HepG2 (cell line): Measurements from ENCODE around the gene TTLL1. TPM values are rescaled to one million over a fixed set of nuclear protein-coding genes. Genes with fewer than 3 reads are reported as not detected.

ENCODE experiments used
- BCL6 ChIP-seq: IDR thresholded peaks from 2 replicates; pipeline ENCODE4 v1.6.1; 2016; ENCODE audit warnings: missing genetic modification reagents, missing compliant biosample characterization
- BORCS8-MEF2B ChIP-seq: sonication (generic); formaldehyde crosslinking; IDR thresholded peaks from 2 replicates; pipeline ENCODE4 v1.8.0; 2022; ENCODE audit warnings: mild to moderate bottlenecking, missing genetic modification reagents
- MAFF ChIP-seq: IDR thresholded peaks from 2 replicates; pipeline ENCODE4 v1.6.1; 2011; ENCODE audit warnings: low read depth, low read length, improper control_type of control experiment
- MTF2 ChIP-seq: sonication (generic); formaldehyde crosslinking; IDR thresholded peaks from 2 replicates; pipeline ENCODE4 v1.5.0; 2020; ENCODE audit warnings: missing genetic modification reagents, borderline replicate concordance
- NR3C1 ChIP-seq: sonication (generic); formaldehyde crosslinking; IDR thresholded peaks from 2 replicates; pipeline ENCODE4 v1.4.0; 2020; ENCODE audit warnings: missing genetic modification reagents
- PITX1 ChIP-seq: sonication (generic); formaldehyde crosslinking; IDR thresholded peaks from 2 replicates; pipeline ENCODE4 v1.5.1; 2020; ENCODE audit warnings: mild to moderate bottlenecking, missing genetic modification reagents
- POLR2AphosphoS5 ChIP-seq: IDR thresholded peaks from 2 replicates; pipeline ENCODE4 v1.6.1; 2012; ENCODE audit warnings: low read depth, low read length
- ZBTB46 ChIP-seq: sonication (generic); formaldehyde crosslinking; IDR thresholded peaks from 2 replicates; pipeline ENCODE4 v1.4.0; 2020; ENCODE audit warnings: mild to moderate bottlenecking, missing genetic modification reagents, borderline replicate concordance
- ZBTB49 ChIP-seq: sonication (generic); formaldehyde crosslinking; IDR thresholded peaks from 2 replicates; pipeline ENCODE4 v1.4.0; 2020; ENCODE audit warnings: missing genetic modification reagents, borderline replicate concordance
- ZNF136 ChIP-seq: sonication (generic); formaldehyde crosslinking; IDR thresholded peaks from 2 replicates; pipeline ENCODE4 v1.8.1; 2022; ENCODE audit warnings: low read depth, mild to moderate bottlenecking, moderate library complexity, missing genetic modification reagents
- ZNF205 ChIP-seq: IDR thresholded peaks from 2 replicates; pipeline ENCODE4 v1.6.1; 2018; ENCODE audit warnings: missing biosample characterization, missing genetic modification reagents
- ZNF317 ChIP-seq: sonication (generic); formaldehyde crosslinking; IDR thresholded peaks from 2 replicates; pipeline ENCODE4 v1.5.0; 2020; ENCODE audit warnings: mild to moderate bottlenecking, missing genetic modification reagents
- ZNF318 ChIP-seq: sonication (generic); formaldehyde crosslinking; IDR thresholded peaks from 2 replicates; pipeline ENCODE4 v1.4.0; 2020; ENCODE audit warnings: mild to moderate bottlenecking, missing genetic modification reagents
- ZNF572 ChIP-seq: sonication (generic); formaldehyde crosslinking; IDR thresholded peaks from 2 replicates; pipeline ENCODE4 v1.5.1; 2020; ENCODE audit warnings: mild to moderate bottlenecking, missing genetic modification reagents
- ZNF75D ChIP-seq: sonication (generic); formaldehyde crosslinking; IDR thresholded peaks from 2 replicates; pipeline ENCODE4 v1.8.1; 2023; ENCODE audit warnings: missing genetic modification reagents, mild to moderate bottlenecking, borderline replicate concordance
- ZNF792 ChIP-seq: IDR thresholded peaks from 2 replicates; pipeline ENCODE4 v1.6.1; 2016
- polyA plus RNA-seq, 8 experiments: library from polyadenylated mRNA; depleted of rRNA in 3 of 8; stranded (reverse) in 7 of 8; unstranded in 1 of 8; fragments of >200 nt; fragmentation: Illumina TruSeq in 4 of 8; extraction: Trizol in 4 of 8; gene quantifications; 2 replicates each; pipeline versions ENCODE4 v1.2.1 to v1.2.3, GENCODE V29; 2011 to 2016; ENCODE audit warnings: low read depth in 4 of 8, missing spikeins in 1 of 8, mixed read lengths in 1 of 8; ENCODE audit not compliant: insufficient read depth in 1 of 8
- total RNA-seq, 5 experiments: library from RNA; depleted of rRNA; stranded (reverse); fragments of >200 nt; fragmentation: Illumina TruSeq; extraction: Trizol; gene quantifications; 2 replicates each; pipeline ENCODE4 v1.2.3, GENCODE V29; 2016; ENCODE audit warnings: low read depth in 1 of 5
- TF ChIP-seq, protein P1 (sequence below): sonication (generic); formaldehyde crosslinking; IDR thresholded peaks from 2 replicates; pipeline ENCODE4 v1.5.1; 2020; ENCODE audit warnings: missing genetic modification reagents, mild to moderate bottlenecking, borderline replicate concordance

TTLL1 gene
- total and polyA plus RNA-seq, 2 of the 13 experiments (the other 11 are each of a cell fraction or from before 2014, with no cell fraction given), result 1.6 to 5.3 TPM

- TF ChIP-seq, protein P1, sequence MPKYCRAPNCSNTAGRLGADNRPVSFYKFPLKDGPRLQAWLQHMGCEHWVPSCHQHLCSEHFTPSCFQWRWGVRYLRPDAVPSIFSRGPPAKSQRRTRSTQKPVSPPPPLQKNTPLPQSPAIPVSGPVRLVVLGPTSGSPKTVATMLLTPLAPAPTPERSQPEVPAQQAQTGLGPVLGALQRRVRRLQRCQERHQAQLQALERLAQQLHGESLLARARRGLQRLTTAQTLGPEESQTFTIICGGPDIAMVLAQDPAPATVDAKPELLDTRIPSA, result no peak
- TF ChIP-seq NR3C1 (CRISPR knock-in tag) (no peak), ZNF136 (no peak), ZBTB49 (CRISPR knock-in tag) (no peak), ZBTB46 (no peak), ZNF318 (CRISPR knock-in tag) (no peak), BCL6 (CRISPR knock-in tag) (peak; percentile 19; the same call in 1 of the 2 replicates), ZNF572 (no peak), ZNF75D (CRISPR knock-in tag) (no peak), ZNF317 (CRISPR knock-in tag) (no peak), BORCS8-MEF2B (no peak), MAFF (no peak), ZNF205 (CRISPR knock-in tag) (no peak), ZNF792 (CRISPR knock-in tag) (no peak), PITX1 (no peak), POLR2AphosphoS5 (no peak), MTF2 (no peak)
Measured at GRCh38 chr22:43118024-43118849, 29.0 kb upstream of the TTLL1 start (continued).
